Activated naive CD8-positive, alpha-beta T cell treated with anti-CD3 and anti-CD28 coated beads for 36 hours (primary cell): ENCODE results near the gene EOLA1. TPM values are rescaled to one million over a fixed set of nuclear protein-coding genes. Genes with fewer than 3 reads are reported as not detected.
A peak's percentile ranks its signal among the peaks of the same experiment; 100 is the strongest.
"Not testable (repeated sequence)": the region's sequence is repeated elsewhere in the genome, so short reads cannot be mapped to it uniquely, and the experiment has no call there.

ENCODE experiments used
- DNase-seq: peaks from one replicate; pipeline ENCODE4 v3.0.0; 2021
- H3K27ac Mint-ChIP-seq: one replicate; pipeline ENCODE4 v1.8.0; 2022; ENCODE audit warnings: mild to moderate bottlenecking, moderate library complexity, mixed read lengths
- H3K27me3 Mint-ChIP-seq: one replicate; pipeline ENCODE4 v1.8.0; 2022; ENCODE audit warnings: mild to moderate bottlenecking, mixed read lengths
- H3K36me3 Mint-ChIP-seq: one replicate; pipeline ENCODE4 v1.8.0; 2021; ENCODE audit warnings: mild to moderate bottlenecking, mixed read lengths
- H3K4me1 Mint-ChIP-seq: one replicate; pipeline ENCODE4 v1.8.0; 2021; ENCODE audit warnings: mixed read lengths
- H3K4me3 Mint-ChIP-seq: one replicate; pipeline ENCODE4 v1.8.0; 2022; ENCODE audit warnings: mild to moderate bottlenecking, moderate library complexity, mixed read lengths
- H3K9me3 Mint-ChIP-seq: one replicate; pipeline ENCODE4 v1.8.0; 2022; ENCODE audit warnings: mixed read lengths
- total RNA-seq, 2 experiments: library from RNA; stranded (reverse); gene quantifications; one replicate each; pipeline ENCODE4 v1.2.3, GENCODE V29; 2021

EOLA1 gene
- total RNA-seq, 2 experiments from 2014 or later: 26.8 to 30.5 TPM

DNA sequence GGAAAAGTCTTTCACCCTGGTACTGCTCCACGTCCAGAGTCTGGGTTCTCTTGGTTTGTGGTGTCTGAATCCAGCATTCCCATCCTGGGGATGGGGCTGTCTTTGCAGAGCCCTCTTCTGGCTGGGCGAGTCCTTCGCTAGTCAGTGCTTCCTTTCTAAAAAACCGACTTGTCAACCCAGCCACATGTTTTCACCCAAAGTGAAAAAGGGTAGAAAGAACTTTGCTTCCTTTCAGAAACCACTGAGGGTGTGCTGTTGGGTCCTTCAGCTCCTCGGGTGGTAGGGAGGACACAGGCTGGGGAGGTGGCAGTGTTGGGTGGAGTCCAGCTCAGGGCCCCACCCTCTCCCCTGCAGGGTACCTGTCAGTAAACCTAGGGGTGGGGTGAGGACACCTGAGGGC, 14.9 kb upstream of the EOLA1 start:
- Mint-ChIP-seq H3K4me3 (peak overlapping the region; percentile 34), H3K27ac (peak overlapping the region; percentile 80), H3K4me1 (peaks cover 23% of the 10 kb centered on the region)
- not testable (repeated sequence) for H3K27me3 Mint-ChIP-seq, DNase-seq, H3K36me3 Mint-ChIP-seq, H3K9me3 Mint-ChIP-seq

DNA sequence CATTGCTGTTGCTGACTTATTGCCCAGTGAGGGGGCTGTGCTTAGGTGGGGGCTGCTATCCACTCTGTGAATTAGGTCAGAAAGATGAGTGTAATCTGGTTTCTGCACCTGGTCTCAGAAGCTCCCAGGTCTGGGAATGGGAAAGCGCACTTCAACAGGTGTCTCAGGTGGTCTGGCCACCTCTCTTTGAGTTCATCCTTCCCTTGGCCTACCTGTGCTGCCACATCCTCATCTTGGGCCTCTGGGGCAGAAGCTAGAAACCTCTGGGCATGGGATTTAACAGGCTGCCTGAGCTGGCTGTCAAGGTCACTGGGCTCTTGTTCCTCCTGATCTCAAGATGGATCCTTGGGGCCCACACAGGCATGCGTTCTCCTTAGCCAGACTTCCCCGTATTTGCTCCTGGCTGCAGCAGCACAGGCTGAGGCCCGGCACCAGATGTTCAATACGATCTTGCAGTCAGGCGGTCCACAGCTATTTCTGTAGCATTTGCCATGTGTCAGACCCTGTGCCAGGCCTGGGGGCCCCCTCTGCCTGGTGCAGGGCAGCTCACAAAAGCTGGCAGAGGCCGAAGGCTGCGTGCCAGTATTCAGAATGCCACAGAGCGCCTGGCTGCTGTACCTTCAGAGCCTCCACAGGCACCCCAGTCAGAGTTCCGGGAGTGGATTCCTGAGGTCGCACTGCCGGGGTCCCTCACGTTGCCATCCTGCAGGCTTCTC, 14.3 kb upstream of the EOLA1 start:
- H3K9me3 Mint-ChIP-seq, DNase-seq, H3K4me3 Mint-ChIP-seq, H3K36me3 Mint-ChIP-seq, H3K27me3 Mint-ChIP-seq: not testable (repeated sequence)
- H3K4me1 Mint-ChIP-seq: peaks cover 23% of the 10 kb centered on the region
- H3K27ac Mint-ChIP-seq: peak overlapping the region; percentile 80

DNA sequence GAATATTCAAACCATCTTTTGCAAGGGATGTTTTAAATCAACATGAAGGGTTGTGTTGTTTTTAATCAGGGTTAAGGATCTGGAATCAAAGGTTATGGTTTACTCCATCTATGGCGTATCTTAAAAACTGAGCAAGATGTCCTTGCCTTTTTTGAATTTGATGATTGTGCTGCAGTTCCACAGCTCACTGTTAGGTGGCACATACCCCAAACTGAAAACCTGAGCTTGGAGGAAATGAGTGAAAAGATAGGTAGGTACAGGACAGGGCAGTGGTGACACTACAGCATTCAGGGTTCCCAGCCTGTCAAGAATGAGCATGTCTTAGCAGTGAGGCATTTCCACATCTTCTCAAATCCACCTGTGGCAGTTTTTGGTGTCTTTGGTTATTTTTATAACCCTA, 13.1 kb upstream of the EOLA1 start:
- Mint-ChIP-seq H3K27ac (no peak overlapping the region), H3K36me3 (no peaks in the 10 kb centered on the region), H3K27me3 (no peaks in the 10 kb centered on the region), H3K9me3 (no peaks in the 10 kb centered on the region), H3K4me3 (no peak overlapping the region), H3K4me1 (peaks cover 21% of the 10 kb centered on the region)
- no peak for DNase-seq

DNA sequence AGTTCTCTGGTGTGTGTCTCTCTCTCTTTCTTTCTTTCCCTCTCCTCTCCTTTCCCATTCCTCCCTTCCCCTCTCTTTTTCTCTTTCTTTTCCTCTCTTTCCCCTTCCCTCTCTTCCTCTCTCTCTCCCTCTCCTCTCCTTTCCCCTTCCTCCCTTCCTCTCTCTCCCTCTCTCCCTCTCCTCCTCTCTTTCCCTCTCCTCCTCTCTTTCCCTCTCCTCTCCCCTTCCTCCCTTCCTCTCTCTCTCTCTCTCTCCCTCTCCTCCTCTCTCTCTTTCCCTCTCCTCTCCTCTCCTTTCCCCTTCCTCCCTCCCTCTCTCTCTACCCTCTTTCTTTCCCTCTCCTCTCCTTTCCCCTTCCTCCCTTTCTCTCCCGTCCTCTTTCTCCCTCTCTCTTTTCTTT, 12.4 kb upstream of the EOLA1 start:
- Mint-ChIP-seq H3K27ac (no peak overlapping the region), H3K4me1 (peaks cover 18% of the 10 kb centered on the region), H3K36me3 (no peaks in the 10 kb centered on the region), H3K27me3 (no peaks in the 10 kb centered on the region), H3K4me3 (no peak overlapping the region), H3K9me3 (no peaks in the 10 kb centered on the region)
- DNase-seq: no peak

DNA sequence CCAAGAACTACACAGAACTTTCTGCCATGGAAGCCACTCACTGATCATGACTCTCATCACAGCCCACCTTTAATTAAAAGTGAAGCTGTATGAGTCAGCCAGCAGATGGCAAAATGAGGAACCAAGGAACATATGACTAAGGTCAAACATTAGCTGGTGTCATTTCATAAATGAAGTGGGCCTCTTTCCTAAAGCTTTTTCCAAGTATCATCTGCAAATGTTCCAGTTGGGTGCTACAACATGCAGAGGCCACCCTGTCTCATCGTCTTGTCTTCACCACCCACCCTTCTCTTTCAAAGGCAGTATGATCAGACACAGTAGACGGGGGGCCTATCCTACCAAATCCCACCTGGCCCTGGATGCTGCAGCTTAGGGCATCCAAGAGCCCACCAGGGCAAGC, 9.2 kb upstream of the EOLA1 start:
- Mint-ChIP-seq H3K27ac (peak overlapping the region; percentile 81), H3K4me1 (peaks cover 16% of the 10 kb centered on the region)
- no peak for DNase-seq

DNA sequence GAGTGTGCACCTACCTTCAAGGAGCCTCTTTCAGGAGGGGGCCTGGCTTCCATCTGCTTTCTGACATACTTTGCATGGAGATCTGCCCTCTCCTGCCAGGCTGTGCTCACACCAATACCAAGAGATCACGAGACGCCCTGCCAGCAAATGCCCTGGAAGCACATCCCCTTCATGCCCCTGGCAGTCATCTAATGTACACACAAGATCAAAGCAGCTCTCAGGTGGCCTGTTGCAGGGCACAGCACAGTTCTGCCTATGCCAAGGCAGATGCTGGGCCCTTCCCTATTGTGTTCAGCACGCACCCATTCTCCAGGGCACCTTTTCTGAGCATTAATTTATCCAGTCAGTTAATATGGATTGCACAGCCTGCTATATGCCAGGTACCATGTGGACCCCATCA, 7.9 kb upstream of the EOLA1 start:
- not testable (repeated sequence) for H3K9me3 Mint-ChIP-seq
- peaks cover 16% of the 10 kb centered on the region for H3K4me1 Mint-ChIP-seq

More for the DNA sequence above, 9.2 kb upstream of the EOLA1 start:
- H3K36me3 Mint-ChIP-seq: no peaks in the 10 kb centered on the region
- no peaks in the 10 kb centered on the region for H3K9me3 Mint-ChIP-seq
- no peaks in the 10 kb centered on the region for H3K27me3 Mint-ChIP-seq
- H3K4me3 Mint-ChIP-seq: no peak overlapping the region

DNA sequence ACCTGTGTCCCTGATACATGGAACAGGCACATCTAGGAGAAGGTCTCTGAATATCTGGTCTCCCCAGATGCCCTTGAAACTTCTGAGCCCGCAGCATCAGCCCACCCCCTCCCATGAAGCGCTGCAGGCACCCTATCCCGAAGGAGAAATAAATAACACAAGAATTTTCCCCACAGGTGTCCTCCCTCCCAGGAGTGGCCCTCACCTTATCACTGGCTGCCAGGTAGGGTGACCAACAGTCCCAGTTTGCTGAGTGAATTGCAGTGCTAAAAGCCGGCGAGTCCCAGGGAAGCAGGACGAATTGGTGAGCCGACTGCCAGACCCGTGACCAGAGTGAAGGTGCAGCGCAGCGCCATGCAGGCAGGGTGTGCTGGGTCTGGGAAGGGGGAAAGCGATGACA, 6.8 kb upstream of the EOLA1 start:
- not testable (repeated sequence) for H3K27ac Mint-ChIP-seq, DNase-seq, H3K4me3 Mint-ChIP-seq, H3K9me3 Mint-ChIP-seq, H3K36me3 Mint-ChIP-seq, H3K27me3 Mint-ChIP-seq
- peaks cover 17% of the 10 kb centered on the region for H3K4me1 Mint-ChIP-seq

More for the DNA sequence above, 7.9 kb upstream of the EOLA1 start:
- H3K4me3 Mint-ChIP-seq, H3K36me3 Mint-ChIP-seq, DNase-seq, H3K27me3 Mint-ChIP-seq, H3K27ac Mint-ChIP-seq: not testable (repeated sequence)

DNA sequence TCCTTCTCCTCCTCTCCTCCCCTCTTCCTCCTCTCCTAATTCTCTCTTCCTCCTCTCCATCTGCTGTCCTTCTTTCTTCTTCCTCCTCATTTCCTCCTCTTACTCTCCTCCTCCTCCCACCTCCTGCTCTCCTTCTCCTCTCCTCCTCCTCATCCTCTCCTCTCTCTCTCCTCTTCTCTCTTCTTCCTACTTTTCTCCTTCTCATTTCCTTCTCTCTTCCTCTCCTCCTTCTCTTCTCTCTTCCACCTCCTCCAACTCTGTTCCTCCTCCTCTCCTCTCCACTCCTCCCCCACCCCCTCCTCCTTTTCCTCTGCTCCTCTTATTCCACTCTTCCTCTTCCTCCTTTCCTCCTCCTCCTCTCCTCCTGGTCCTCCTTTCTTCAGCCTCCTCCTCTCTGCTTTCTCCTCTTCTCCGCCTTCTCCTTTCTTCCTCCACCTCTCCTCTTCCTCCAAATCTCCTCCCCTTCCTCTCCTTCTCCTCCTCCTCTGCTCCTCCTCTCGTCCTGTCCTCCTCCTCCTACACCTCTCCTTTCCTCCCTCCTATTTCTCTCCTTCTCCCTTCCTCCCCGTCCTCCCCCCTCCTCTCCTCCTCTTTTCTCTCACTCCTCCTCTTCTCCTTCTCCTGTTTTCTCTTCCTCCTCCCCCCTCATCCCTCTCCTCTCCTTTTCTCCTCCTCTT, 5.7 kb upstream of the EOLA1 start:
- H3K4me1 Mint-ChIP-seq: peaks cover 17% of the 10 kb centered on the region
- not testable (repeated sequence) for H3K9me3 Mint-ChIP-seq, H3K27ac Mint-ChIP-seq, DNase-seq, H3K27me3 Mint-ChIP-seq, H3K36me3 Mint-ChIP-seq, H3K4me3 Mint-ChIP-seq

DNA sequence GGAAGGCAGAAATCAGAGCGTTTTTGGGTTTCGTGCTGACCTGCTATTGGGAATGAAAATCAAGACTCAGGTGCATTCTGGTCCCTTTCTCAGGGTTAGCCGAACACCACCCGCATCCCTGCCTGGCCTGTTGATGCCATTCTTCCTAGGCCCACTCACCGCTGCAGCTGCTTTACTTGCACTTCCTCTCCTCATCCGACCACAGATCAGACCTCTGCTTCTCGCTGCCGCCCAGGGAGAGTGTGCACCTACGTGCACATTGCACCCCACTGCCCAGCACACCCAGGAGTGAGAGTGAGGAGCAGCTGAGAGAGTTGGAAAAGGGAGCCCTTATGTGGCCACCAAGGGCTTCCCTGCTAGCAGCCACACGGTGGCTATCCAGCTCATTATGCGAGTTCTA, 3.3 kb upstream of the EOLA1 start:
- not testable (repeated sequence) for H3K4me1 Mint-ChIP-seq, H3K9me3 Mint-ChIP-seq, H3K27me3 Mint-ChIP-seq, H3K36me3 Mint-ChIP-seq, H3K4me3 Mint-ChIP-seq, DNase-seq, H3K27ac Mint-ChIP-seq

DNA sequence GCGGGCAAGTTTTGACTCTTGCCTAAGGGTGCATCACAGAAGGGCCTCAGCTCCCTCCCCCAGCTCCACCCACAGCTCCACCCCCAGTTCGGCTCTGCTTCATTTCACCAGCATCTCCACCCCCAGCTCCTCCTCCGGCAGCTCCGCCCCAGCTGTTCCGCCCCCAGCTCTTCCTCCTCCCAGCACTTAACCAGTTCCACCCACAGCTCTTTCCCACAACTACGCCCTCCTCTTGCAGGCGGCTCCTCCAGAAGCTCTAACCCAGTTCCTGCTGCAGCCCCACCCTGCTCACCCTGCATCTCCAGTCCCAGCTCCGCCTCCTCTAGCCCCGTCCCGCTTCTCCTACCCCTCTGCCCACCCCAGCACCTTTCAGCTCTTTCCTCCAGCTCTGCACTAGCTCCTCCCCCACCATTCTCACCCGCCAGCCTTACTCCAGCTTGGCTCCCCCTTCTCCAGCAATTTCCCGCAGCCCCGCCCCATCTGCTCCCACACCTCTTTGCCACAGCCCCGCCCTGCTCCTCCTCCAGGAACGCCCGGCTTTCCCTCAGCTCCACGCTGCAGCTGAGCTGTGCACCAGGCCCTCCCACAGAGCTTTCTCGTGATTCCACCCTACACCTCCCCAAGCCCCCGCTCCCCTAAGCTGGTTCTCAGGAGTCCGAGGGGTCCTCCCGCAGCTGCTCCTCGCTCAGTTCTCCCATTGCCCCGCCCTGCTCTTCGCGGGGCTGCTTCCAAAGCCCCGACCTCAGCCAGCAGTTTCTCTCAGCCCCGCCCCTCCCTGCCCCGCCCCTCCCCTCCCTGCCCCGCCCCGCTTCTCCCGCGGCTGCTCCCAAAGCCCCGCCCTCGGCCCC, 1.3 kb upstream of the EOLA1 start:
- H3K4me3 Mint-ChIP-seq: peak overlapping the region; percentile 83
- H3K36me3 Mint-ChIP-seq: no peaks in the 10 kb centered on the region
- H3K9me3 Mint-ChIP-seq: no peaks in the 10 kb centered on the region
- H3K27ac Mint-ChIP-seq: peak overlapping the region; percentile 79
- H3K4me1 Mint-ChIP-seq: peaks cover 4% of the 10 kb centered on the region
- DNase-seq: peak; percentile 85
- no peaks in the 10 kb centered on the region for H3K27me3 Mint-ChIP-seq

DNA sequence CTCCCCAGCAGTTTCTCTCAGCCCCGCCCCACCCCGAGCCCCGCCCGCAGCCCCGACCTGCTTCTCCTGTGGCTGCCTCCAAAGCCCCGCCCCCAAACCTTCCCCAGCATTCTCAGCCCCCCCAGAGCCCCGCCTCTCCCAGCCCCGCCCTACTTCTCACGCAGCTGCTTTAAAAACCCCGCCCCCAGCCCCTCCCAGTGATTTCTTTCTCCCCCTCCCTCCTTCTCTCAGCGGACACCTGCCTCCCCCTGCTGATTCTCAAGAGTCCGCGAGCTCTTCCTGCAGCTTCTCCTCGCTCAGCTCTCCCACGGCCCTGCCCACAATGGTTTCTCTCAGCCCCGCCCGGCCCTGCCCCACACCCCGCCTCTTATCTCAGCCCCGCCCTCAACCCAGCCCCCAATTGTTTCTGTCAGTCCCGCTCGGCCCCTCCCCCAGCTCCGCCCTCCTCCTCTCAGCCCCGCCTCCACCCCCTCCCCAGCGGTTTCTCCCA, 636 bp upstream of the EOLA1 start:
- H3K9me3 Mint-ChIP-seq: no peaks in the 10 kb centered on the region
- peaks cover 2% of the 10 kb centered on the region for H3K36me3 Mint-ChIP-seq
- DNase-seq: peak; percentile 82

DNA sequence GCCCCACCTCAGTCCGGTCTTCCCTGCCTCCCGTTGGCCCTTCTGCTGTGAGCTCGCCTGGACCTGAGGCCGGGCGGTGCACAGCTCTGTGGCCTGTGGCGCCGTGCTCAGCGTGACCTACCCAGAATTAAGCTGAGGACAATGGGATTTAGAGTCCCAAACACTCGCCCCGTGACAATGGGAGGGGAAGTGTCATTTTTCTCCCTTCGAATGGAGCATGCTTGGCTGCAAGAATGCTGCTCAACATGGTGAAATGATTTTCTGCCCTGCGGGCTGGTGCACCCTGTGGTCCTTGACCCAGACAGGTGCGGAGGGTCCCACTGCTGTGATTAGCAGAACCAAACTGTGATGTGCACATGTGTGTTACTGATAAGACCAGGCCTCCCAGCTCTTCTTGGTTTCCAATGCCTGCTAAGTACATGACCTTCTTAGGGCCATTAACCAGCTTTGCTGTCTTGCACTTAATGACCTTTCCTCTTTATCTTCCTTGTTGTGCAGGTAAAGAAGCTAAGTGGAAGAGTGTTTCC, 772 bp downstream of the EOLA1 start:
- no peaks in the 10 kb centered on the region for H3K27me3 Mint-ChIP-seq
- DNase-seq: no peak
- H3K4me1 Mint-ChIP-seq: peaks cover 4% of the 10 kb centered on the region
- H3K4me3 Mint-ChIP-seq: peak overlapping the region; percentile 97
- peaks cover 2% of the 10 kb centered on the region for H3K36me3 Mint-ChIP-seq
- H3K27ac Mint-ChIP-seq: peak overlapping the region; percentile 100
- no peaks in the 10 kb centered on the region for H3K9me3 Mint-ChIP-seq

More for the DNA sequence above, 636 bp upstream of the EOLA1 start:
- Mint-ChIP-seq H3K4me3 (peak overlapping the region; percentile 97), H3K27ac (peak overlapping the region; percentile 100), H3K27me3 (no peaks in the 10 kb centered on the region), H3K4me1 (peaks cover 4% of the 10 kb centered on the region)

DNA sequence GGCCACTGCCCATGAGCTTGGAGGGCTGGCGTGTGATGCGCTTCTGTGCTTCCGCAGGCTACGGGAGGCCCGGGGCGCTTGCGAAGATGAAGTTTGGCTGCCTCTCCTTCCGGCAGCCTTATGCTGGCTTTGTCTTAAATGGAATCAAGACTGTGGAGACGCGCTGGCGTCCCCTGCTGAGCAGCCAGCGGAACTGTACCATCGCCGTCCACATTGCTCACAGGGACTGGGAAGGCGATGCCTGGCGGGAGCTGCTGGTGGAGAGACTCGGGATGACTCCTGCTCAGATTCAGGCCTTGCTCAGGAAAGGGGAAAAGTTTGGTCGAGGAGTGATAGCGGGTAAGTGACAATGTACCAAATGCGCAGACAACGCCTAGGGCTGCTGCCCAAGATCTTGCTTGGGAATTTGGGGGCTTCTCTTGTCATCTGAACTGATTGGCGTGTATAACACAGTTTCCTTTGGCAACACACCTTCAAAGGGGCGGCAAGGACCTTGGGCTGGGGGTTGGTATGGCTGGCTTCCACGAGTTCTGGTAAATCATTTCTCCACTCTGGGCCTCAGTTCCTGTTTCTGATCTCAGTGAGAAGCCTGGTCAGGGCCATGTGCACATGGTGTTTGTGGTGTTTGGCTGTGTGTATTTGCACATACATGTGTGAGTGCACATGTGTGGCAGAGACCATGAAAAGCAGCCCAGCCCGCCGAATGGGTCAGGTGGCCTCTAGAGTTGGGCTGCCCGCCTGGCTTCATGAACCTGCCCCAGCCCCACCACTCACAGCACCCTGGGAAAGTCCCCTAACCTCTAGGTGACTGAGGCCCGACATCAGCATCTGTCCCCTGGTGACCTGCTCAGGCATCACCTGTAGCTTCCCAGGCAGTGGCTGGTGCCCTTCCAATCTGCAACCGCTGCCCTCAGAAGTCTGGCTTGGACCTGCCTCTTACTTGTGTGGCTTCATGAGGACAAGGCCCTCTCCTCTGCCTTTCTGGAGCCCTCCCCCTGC, 5.0 kb downstream of the EOLA1 start:
- not testable (repeated sequence) for H3K36me3 Mint-ChIP-seq, H3K27ac Mint-ChIP-seq, H3K27me3 Mint-ChIP-seq, H3K4me1 Mint-ChIP-seq, H3K4me3 Mint-ChIP-seq, H3K9me3 Mint-ChIP-seq, DNase-seq

DNA sequence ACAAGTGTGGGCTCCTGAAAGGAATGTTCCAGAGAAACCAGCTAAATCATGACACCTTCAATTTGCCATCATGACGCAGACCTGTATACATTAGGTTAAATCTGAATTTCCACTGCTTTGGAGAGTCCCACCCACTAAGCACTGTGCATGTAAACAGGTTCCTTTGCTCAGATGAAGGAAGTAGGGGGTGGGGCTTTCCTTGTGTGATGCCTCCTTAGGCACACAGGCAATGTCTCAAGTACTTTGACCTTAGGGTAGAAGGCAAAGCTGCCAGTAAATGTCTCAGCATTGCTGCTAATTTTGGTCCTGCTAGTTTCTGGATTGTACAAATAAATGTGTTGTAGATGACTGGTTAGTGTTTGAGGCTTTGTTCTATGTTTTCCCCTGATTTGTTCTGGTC, 6.2 kb downstream of the EOLA1 start:
- H3K4me1 Mint-ChIP-seq, H3K36me3 Mint-ChIP-seq, DNase-seq, H3K27ac Mint-ChIP-seq, H3K4me3 Mint-ChIP-seq, H3K9me3 Mint-ChIP-seq, H3K27me3 Mint-ChIP-seq: not testable (repeated sequence)
